ENCODE data around the gene CYTH2.

DNA sequence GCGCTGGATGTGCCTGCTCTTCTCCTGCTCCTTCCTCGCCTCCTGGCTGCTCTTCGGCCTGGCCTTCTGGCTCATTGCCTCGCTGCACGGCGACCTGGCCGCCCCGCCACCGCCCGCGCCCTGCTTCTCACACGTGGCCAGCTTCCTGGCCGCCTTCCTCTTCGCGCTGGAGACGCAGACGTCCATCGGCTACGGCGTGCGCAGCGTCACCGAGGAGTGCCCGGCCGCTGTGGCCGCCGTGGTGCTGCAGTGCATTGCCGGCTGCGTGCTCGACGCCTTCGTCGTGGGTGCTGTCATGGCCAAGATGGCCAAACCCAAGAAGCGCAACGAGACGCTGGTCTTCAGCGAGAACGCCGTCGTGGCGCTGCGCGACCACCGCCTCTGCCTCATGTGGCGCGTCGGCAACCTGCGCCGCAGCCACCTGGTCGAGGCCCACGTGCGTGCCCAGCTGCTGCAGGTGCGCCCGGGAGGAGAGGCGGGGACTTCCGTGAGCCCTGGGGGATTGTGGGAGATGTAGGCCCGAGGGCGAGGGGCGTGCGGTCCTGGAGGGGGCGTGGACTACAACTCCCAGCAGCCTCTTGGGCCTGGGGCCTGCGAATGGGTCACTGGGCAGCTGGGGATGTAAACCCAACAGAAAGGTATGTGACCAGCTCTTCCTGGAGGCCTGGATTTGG is 7.0 kb upstream of the CYTH2 start:
- TF ChIP-seq POLR2A (IDR thresholded peaks at IDR 0.05; ENCODE audit: low read depth, low read length) (no peak), SPI1 (IDR thresholded peaks at IDR 0.05; ENCODE audit: low read depth, low read length) (no peak), POLR2AphosphoS5 (IDR thresholded peaks at IDR 0.05; ENCODE audit: low read depth, low read length) (no peak), TAF1 (IDR thresholded peaks at IDR 0.05; ENCODE audit: low read depth, low read length) (no peak), PAX5 (IDR thresholded peaks at IDR 0.05; ENCODE audit: insufficient read depth, low read length, severe bottlenecking) (no peak)
